ENCODE measurements around the gene DCLK1.

DCLK1 gene

GRCh38 chr13:35891507-35892441 lies 239.4 kb downstream of the DCLK1 start:
- DNase-seq, result no peak

- DNase-seq, result no peak
Measured at GRCh38 chr13:35889560-35889959, 241.6 kb downstream of the DCLK1 start.

GRCh38 chr13:35888981-35889380 lies 242.2 kb downstream of the DCLK1 start:
- DNase-seq, result no peak

GRCh38 chr13:35888457-35888883 lies 242.7 kb downstream of the DCLK1 start:
- DNase-seq, result no peak

GRCh38 chr13:35887115-35887666 lies 244.0 kb downstream of the DCLK1 start:
- no peak for DNase-seq

GRCh38 chr13:35886332-35887114 lies 244.7 kb downstream of the DCLK1 start:
- DNase-seq, result no peak

DNA sequence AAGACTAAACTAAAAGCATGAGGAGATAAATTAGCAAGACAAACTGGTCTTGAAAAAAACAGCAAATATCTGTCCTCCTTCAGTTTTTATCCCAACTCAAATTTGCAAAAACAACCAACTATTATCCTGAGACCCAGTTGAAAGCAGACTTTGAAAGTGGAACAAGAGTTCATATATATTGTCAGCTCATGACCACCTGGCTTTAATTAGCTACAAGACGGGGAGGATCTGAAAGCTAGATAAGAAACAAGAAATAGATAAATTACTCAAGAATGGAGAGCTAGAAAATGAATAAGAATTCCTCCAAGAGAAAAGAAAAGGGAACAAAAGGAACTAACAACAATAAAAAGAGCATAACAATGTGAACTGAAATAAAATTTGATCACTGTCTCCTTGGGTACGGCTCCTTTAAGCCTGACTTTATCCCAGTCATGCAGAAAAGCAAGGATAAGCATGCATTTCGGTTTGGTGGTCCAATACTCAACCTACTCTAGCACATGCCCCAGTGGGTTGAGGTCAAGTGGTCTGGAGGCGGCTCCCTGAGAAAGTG lies 246.9 kb downstream of the DCLK1 start:
- no peak for DNase-seq

DNA sequence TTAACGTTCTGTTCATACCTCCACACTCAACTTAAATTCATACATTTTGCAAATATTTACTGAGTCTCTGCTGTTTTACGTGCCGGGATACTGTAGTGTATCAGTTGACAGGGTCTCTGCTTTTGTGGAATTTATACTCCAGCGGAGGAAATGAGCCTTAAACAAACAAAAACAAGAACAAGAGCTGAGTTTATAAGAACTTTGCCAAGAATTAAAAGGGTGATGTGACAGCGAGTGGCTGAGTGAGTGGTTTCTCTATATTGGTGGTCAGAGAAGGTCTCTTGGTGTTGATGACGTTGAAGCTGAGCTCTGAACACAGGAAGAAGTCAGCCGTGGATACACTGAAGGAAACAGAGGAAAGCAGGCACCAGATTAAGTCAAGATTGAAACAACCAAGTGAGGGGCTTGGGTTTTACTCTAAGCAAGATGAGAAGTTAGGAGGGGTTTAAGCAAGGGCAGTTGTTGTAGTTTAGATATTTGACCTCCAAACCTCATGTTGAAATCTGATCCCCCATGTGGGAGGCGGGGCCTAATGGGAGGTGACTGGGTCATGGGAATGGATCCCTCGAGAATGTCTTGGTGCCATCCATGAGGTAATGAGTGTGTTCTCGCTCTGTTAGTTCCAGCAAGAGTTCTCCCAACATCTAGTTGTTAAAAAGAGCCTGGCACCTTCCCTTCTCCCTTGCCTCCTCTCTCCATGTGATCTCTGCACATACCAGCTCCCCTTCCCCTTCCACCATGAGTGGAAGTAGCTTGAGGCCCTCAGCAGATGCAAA lies 248.3 kb downstream of the DCLK1 start:
- no peak for DNase-seq

DNA sequence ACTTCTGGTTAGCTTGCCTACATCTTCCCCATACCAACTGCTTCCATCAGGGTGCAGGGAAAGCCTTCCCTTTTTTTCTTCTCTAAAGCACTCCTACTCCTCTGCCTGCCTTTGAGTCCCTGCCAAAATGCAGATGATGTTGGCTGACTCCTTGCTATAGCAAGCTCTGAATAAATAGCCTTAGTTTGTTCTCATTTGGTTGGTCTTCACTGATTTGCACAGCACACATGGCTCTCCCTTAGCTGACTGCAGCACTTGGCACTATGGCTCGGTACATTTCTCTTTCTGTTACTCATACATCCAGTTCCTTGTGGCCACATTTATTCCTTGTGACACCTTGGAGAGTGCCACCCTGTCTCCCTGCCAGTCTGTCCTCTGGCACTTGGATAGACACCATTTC lies 249.8 kb downstream of the DCLK1 start:
- DNase-seq, result no peak

DNA sequence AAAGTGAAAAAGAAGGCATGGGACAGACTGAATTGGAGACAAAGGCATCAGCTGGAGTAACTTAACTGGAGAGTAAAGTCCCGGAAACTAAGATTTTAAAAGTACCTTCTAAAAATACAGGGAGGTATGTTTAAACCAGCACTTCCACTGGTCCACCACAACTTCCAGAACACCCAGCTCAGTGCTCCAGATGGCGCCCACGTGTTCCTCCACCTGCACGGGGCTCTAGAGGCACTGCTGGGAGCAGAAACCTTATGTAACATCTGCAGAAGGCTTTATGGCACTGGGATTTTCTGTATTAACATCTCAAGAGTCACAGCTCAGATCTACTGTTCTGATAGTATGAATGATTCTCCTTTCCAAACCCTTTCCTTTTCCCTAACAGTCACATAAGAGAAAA lies 252.1 kb downstream of the DCLK1 start:
- no peak for DNase-seq

GRCh38 chr13:35876601-35877000 lies 254.6 kb downstream of the DCLK1 start:
- no peak for DNase-seq

GRCh38 chr13:35874704-35875103 lies 256.5 kb downstream of the DCLK1 start:
- DNase-seq, result no peak

- no peak for DNase-seq
Measured at GRCh38 chr13:35872369-35872768, 258.8 kb downstream of the DCLK1 start.

GRCh38 chr13:35871561-35871960 lies 259.6 kb downstream of the DCLK1 start:
- DNase-seq, result no peak

GRCh38 chr13:35866801-35867200 lies 264.4 kb downstream of the DCLK1 start:
- no peak for DNase-seq

DNA sequence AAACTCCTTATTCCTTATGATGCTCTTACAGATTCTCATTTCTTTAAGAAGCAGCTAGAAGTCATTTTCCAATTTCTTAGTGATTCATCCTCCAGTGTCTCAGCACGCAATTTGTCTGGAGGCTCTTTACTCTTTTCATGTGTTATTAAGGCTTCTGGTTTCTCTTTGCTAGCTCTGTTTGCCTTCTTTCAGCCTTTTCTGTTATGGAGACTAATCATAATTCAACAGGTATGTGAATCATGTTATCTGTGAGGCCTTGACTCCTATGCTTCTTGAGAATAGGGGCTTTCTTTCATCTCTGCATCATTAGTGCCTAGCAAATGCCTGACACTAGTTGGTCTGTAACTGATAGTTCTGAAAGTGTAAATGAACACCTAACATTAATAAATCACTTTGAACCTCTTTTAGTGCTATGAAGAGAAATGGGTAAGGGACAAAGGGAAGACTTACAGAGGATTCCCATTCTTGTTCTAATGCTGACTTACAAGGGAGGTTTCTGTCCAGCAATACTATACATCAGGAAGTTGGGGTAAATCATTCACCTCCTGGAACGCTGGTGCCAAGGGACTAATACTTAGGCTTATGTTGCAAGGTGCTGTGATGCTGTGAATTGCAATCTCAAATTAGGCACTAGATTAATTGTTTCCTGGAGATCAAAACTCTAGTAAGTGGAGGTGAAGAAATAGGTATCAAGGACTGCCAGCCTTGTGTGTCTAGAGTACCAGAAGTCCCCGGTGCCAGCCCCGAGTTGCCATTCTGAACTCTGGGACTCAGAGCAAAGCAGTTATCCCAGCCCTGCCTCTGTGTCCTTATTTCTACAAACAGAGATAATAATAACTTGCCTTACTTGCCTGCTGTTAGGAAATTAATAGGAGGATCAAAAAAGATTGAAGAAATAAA lies 265.6 kb downstream of the DCLK1 start:
- DNase-seq, result no peak

- DNase-seq, result no peak
Measured at GRCh38 chr13:35860661-35861060, 270.5 kb downstream of the DCLK1 start.

DNA sequence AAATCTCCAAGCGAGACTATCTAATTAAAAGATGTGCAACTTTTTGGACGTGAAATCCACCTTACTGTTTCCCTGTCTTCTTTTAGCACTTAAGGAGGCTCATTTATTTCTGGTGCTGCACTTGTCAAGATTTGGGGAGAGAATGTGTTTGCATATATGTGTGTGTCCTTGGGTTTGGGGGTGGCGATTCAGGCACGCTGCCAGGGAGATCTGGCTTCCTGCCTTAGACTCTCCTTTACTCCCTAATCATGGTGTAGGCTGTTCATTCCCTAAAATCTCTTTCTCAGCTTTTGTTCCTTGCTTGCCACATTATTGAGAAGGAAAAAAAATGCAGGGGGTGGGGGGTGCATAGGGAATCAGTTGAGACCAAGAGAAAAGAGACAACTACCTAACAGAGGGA lies 271.2 kb downstream of the DCLK1 start:
- no peak for DNase-seq

DNA sequence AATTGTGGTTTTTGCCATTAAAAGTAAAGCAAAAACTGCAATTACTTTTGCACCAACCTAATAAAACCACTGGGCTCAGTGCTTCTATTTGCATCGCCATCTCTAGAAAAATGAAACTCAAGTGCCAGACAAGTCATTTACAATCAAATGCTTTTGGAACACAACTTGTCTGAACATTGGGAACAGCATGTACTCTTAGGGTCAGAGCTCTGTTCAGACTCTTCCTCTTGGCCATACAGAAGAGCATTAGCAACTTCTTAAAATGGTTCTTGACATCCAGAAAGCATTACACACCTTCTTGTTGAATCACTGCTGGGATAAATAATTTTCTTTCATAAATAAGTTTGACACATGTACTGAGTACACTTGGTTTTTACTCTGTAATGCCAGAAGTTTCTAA lies 272.5 kb downstream of the DCLK1 start:
- no peak for DNase-seq

- DNase-seq, result no peak
Measured at GRCh38 chr13:35857769-35858168, 273.4 kb downstream of the DCLK1 start.

- no peak for DNase-seq
Measured at GRCh38 chr13:35856721-35857364, 274.3 kb downstream of the DCLK1 start.

Measured in CD4-positive, alpha-beta T cell treated with Interleukin-1 beta for 1 hour (primary cell).